Measurements from ENCODE around the gene CNTNAP2.

Gene CNTNAP2

DNA sequence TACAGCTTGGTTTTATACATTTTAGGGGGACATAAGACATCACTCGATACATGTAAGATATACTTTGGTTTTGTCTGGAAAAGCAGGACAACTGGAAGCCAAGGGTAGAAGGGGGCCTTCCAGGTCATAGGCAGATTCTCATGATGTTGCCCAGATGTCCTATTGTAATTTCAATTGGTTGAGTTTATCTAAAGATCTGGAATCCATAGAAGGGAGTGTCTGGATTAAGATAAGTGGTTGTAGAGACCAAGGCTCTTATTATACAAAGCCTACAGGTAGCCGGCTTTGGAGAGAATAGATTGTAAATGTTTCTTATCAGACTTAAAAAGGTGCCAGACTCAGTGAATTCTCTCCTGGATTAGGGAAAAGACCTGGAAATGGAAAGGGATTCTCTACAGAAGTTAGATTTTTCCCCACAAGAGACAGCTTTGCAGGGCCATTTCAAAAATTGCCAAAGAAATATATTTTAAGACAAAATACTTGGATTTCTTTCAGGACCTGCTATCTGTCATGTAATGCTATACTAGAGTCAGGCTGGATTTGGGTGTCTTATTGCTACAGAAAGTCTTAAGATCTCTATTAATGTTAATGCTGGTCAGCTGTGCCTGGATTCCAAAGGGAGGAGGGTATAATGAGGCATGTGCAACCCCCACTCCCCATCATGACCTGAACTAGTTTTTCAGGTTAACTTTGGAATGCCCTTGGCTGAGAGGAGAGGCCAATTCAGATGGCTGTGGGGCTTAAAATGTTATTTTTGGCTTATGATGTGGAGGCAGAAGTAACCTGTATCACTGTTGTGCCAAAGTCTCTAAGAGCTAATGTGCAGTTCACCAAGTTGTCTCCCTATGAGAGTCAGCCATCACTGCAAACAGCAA is 1962.8 kb downstream of the CNTNAP2 start:
- DNase-seq, result no peak

DNA sequence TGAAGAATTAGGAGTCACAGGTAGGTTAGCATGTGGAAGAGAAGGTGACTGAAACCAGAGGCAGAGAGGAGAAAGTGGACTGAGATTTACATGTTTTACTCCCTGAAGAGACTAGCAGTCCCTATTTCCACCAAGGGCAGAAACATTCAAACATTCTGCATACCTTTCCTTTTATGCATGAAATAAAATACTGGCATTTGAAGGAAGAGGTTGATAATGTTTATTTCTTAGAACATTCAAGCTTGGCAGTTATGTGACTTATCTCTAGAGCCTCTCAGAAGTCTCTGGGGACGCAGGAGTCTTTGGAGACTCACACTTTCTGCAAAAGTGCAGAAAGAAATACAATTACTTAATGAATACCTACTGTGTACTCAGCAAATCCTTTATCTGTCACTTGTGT is 1966.8 kb downstream of the CNTNAP2 start:
- DNase-seq, result no peak

DNA sequence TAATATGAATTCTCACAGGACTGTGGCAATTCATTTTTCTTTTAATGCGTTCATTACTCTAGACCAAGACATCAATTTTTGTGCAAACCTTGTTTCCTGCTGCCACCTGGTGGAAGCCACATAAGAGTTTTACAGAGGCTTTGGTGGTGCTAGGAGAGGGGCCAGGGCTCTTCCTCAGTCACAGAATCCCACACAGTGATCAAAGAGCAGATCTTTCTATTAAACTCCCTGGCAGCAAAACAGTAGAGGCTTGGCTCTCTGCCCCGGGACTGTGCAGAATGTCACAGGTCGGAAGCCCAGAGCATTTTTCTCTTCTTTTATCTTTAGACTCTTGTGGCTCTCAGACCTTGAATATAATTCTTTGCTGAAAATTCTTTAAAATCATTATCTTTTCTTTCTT is 1967.5 kb downstream of the CNTNAP2 start:
- DNase-seq, result no peak

DNA sequence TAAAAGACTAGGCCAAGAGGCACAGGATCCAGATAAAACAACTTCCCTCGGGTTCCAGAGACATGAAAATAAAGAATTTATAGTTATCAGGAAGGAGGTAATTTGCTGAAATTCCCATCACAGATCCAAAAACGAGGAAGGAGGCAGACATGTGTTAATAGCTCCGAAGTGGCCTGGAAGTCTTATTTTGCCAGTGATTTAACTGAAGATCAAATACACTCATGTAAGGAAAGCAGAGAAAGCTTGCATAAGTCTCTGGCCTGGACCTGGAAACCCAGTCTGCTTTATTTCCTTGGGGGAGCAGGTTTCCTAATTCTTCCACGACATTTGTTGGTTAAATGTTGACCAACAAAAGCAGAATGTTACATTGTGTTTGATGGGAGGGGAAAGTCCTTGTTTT is 1975.3 kb downstream of the CNTNAP2 start:
- DNase-seq, result no peak

DNA sequence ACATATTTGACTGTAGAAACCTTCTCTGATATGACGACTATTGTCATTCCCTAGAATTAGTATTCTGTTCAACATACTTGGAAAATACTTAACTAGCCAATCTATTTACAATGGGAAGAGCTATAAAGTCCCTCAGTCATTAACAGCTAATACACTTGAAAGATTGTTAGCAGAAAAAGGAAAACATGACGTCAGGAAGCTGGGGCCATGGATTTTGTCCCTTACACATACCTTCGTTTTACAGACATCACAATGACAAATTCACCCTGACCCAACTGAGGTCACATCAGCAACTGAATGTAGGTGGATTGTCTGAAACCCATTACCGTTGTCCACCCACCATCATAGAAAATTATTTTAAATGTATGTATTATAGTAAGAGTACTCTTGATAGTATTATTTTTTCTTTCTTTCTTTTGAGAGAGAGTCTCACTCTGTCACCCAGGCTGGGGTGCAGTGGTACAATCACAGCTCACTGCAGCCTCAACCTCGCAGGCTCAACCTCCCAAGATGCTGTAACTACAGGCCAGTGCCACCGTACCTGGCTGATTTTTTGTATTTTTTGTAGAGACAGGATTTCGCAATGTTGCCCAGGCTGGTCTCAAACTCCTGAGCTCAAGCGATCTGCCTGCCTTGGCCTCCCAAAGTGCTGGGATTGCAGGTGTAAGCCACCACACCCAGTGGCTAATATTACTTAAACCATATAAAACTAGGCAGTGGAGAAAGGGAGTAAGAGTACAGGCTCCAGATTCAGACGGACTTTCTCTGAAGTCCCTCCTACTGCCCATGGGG is 1977.0 kb downstream of the CNTNAP2 start:
- no peak for DNase-seq

DNA sequence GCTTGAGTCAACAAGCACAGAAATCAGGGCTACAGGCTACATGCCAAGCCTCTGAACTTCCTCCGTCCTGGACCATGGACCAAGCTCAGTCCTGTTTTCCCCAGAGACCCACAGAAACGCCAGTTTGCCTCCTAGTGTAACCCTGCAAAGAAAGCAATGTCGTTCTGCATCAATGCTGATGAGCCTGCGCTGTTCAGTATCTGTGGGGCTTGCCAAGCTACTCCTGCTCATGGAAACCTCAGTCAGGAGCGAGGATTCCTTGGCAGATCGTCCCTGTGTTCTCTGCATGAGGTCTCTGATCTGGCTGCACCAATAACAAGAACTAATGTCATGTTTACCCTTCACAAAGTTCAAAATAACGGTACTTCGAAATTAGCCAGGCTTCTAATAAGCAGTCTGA is 1978.5 kb downstream of the CNTNAP2 start:
- no peak for DNase-seq

DNA sequence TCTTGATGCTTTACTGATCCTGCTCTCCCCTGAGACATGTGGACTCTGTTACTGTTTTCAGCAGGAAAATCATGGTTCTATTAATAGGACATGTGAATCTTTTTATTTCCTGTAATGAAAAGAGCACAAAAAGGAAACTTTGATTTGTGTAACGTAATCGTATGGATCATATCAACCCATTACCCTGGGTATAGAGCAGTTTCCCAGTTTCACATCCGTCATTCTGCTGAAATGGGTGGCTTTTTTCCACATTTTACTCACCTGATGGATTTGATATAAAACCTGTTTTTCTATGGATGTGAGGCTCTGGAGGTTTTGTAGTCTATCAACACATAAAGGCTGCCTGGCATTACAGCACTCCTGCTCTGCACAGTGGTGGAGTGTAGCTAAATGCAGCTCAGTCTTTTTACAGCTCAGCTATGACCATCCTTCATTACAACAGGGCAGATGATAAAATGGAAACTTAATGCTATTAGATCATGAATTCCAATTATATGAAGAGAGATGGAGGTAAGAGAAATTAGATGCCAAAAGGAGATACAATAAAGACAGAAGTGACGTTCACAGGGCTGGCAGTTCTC is 1987.6 kb downstream of the CNTNAP2 start:
- no peak for DNase-seq

DNA sequence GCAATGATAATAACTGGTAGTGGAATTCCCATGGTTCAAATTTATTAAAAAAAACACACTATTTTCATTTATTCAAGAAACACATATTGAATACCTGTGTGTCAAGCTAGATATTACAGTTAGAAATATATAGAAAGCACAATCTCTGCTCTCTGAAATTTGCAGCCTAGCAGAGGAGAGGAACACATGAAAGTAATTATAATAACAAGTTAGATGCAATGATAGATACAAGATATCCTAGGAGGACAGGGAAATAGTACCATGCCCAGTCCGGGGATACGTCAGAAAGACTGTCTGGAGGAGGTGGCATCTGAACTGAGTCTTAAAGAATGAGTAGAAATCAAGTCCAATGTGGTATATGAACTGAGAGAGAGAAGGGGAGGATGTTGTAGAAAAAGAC is 1988.3 kb downstream of the CNTNAP2 start:
- no peak for DNase-seq

DNA sequence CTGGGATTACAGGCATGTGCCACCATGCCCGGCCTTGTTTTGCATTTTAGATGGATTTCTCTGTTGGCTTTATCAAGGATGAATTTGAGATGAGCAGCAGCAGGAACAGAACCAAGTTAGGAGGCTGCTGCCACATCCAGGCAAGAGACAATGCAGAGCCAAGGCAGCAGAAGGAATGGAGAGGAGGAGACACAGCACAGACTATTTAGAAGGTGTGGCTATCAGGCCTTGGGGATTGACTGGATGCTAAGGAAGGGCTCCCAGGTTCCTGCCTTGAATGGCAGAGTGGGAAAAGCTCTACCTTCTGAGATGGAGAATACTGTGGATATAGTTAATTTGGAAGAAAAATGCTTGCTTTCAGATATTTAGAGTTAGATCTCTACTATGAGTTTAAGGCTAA is 1989.3 kb downstream of the CNTNAP2 start:
- no peak for DNase-seq

DNA sequence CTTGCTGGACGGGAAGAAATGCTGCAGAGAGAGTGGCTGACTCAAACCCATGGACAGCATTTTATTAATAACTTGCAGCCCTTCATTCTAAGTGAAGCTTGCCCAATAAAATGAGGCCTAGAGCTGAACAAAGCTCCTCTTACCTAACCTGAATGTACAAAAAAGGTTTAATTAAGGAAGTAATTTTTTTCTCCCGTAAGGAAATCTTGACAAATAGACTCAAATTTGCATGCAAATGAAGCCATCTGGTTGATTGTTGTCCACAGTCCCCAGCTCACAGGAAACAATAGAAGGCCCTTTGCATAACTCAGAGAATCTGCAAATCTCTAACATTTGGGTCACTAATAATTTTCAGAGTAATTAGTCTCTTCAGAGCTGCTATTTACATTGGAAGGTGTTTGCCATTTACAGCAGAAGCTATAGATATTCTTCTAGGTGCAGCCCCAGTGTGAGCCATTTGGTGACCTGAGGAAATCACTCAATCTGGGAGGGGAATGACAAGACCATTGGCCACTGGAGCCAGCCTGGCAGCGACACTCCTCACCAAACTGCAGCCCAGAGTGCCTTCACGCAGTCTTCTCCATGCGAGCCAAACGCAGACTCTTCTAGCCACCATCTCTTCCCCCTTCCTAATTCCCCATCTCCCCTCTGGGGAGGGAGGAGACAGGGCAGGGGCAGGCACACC is 1991.0 kb downstream of the CNTNAP2 start:
- no peak for DNase-seq

DNA sequence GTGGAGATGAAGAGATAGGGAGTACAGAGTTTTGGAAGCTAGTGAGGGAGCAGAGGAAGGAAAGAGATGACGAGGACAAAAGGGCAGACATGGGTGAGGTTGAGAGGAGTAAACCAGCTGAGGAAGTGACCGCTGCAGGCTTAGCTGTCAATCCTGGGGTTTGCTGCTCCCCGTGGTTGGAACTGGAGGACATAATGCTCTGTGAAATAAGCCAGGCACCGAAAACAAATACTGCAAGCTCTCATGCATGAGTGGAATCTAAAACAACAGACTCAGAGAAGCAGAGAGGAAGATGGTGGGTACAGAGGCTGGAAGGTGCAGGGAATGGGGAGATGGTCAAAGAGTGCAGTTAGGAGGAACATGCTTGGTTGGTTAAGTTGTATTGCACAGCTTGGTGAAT is 1991.8 kb downstream of the CNTNAP2 start:
- no peak for DNase-seq

DNA sequence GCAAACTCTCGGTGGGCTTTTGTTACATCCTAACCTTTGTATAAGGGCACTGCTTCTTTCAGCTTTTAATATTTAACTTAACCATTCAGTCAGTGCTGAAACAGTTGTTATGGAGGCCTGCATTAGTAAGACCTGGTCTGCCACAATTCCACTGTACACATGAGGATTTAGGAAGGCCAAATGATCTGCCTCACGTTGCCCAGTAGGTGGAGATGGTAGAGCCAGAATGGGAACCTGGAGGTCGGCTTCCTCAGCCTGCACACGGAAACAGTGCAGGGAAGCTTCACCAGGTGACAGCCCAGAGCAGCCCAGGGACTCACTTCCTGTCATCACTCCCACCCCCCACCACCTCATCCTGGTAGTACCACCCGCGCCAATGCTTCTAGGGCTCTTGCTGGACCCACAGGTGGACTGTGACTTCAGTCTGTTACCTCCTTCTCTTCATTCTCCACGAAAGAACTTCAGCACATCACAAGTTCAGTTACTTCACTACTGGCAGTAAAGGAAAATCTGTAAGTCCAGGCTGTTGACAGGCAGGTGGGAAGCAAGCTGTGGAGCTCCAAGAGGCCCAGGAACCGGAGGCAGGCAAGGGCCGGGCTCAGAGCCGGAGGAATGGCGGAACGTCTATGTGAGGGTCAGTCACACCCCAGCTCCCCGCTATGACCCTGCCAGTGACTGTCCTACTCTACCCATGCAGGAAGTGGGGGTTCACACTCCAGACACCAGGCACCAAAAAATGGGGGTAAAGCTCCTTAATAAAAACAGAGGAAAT is 1993.7 kb downstream of the CNTNAP2 start:
- no peak for DNase-seq

DNA sequence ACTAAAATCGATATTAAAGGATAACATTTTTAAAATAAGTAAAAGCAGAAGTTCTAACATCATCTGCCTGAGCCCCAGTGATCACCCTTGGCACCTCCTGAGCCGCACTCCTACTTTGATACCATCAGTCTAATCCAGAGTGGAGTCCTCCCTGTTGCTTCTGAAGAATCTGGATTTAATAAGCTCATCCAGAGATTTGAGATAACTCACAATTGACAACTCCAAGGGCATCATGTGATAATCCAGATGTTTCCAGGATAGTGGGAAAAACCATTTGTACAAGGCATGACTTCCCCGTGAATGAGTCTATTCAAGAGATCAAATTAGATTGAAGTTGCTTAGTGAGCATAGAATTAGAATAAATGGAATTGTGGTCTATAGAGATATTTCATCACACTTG is 1998.2 kb downstream of the CNTNAP2 start:
- DNase-seq, result no peak

DNA sequence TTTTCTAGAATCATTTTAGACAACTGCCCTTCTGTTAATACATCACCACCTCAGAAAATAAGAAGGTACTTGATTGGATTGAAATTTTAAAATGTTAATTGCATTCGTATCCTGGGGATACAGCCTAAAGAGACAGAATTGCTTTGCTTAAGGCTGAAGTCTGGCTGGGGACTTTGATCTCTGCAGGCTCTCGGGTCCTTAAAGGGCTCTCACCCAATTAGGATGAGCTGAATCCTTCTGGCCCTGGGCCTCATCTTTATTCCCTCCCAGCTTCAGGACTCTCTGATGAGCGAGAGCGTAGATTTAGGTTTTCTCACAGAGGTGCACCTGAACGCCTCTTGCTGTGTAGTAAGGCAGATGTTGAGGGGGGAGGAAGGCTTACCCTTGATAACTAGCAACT is 1998.7 kb downstream of the CNTNAP2 start:
- no peak for DNase-seq

DNA sequence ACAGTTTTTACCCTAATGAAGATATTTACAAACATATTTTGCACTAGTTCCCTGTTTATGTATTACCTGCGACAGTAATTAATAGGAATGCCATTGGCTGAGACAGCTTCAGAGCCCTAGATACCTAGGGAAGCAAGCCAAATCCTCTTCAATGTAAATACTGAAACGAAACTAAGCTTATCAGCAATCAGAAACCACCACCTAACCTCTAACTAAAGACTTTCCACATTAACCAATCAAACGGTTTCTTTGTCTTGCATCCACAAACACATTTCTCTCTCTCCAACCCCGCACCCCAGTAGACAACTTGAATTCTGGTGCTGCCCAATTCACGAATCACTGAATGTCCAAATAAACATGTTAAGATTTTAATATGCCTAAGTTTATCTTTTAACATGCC is 1999.6 kb downstream of the CNTNAP2 start:
- DNase-seq, result no peak

DNA sequence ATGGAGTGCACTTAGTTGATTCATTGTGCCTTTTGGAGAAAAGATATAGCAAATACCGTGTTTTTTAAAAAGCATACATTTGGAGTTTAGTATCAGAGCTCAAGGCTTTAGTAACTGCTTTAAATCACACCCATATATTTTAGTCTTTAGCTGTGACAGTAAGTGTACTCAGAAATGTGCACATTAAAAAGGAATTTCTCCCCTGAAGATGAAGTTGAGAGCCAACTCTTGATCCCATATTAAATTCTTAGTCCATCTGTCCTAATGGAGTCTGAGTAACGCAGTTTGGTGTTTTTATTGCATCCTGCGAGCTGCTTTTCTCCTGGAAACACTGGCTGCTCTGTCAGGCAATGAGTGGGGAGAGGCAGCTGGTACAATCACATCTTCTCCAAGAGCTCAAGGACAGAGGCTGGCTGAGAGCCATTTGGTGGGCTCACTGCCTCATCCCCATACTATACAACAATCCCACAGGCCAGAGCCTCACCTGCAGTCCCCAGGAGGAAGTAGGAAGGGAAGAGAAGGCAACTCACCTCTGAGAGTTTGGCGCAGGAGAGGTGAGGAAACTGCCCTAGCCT is 2000.3 kb downstream of the CNTNAP2 start:
- no peak for DNase-seq

DNA sequence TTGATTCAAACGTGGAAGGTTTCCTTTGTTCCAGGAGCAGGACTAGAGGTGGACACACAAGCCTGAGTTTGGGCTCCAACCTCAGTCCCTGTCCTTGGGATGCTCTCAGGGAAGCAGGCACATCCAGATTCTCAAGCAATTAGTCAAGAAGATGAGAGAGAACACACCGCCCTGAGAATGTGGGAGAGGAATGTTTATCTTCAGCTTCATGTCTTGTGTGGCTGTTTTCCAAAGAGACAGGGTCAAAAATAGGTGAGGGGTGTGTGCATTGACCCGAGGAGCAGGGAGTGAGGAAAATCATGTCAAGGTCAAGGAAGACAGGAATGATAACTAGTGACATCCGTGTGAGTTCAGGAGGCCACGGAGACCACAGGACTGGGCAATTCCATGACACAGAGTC is 2001.8 kb downstream of the CNTNAP2 start:
- no peak for DNase-seq

DNA sequence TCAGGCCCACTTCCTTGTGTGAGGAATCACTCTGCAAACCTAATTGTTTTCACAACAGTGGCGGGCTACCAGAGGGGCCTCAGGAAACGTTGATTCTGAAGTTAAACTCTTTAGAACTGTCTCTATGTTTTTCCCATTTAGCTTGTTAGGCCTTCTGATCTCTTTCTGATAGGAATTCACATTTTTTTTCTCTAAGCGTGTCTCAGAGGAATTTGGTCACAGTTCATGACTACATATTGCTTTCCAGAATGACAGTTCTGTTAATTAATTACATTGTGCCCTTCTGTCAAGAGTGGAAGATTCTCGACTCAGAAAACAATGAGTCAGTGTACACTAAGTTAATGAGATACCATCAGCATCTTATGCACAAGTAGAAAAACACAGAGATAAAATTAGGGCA is 2004.8 kb downstream of the CNTNAP2 start:
- no peak for DNase-seq

DNA sequence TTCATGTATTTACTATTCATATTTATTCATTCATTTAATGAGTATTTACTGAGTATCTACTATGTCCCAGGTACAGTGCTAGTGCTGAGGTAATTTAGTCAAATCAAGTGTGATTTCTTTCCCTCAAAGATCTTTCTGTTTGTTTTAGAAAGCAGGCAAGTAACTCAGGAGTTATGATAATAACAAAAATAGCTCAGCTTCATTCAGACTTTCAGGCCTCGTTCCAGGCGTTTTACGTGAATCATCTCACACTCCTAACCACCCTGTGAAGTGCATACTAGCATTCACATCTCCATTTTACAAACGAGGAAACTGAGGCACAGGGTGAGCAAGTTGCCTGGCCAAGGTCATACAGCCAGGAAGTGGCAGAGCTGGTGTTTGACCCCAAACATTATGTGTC is 2005.2 kb downstream of the CNTNAP2 start:
- no peak for DNase-seq

DNA sequence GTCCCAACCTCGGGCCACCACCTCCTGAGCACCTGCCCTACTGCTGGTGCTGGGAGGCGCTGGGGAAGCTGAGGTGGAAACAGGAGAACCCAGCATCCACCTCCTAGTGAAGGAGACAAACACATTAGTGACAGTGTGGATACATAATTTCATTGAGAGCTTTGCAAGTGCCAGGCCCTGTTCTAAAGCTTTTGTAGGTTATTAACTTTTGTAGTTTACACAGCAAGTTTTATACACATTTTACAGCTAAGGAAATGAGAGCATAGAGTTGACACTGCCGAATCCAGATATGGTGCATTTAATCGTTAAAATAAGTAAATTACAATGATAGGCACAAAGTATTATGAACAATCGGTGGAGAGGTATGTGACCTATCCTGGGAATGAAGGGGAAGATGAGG is 2007.9 kb downstream of the CNTNAP2 start:
- no peak for DNase-seq

DNA sequence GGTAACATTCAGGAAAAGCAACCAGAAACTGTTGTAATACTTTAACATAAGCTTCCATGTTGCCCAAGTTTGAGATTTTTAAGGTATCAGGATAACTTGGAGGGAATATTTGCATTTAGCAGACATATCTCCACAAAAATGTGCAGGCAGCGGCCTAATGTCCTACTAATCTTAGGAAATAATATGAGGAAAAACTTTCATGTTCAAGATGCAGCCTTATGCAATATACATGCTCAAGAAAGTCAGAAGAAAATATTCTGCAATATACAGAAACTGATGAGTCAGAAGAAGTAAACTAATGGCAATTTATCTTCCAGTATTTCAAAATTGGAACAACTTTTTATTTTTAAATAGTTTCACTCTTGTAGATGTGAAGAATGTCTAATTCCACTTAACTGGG is 2010.8 kb downstream of the CNTNAP2 start:
- DNase-seq, result no peak

DNA sequence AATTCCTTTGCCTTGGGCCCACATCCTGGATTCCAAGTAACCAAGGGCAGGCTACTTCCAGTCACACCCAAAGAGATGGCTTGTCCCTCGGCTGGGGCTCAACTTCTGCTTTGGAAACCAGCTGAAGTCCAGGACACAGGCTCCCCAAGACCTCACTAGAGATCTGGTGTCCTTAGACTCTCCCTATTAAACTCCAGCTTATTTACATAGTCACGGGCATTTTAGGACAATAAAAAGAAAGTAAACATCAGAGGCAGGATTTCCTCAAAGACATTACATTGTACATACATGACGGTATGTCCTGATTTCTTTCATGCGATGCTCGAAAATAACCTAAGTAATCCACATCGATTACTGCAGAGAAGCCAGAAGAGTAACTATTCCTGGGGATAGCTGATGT is 2012.4 kb downstream of the CNTNAP2 start:
- DNase-seq, result no peak
